GM21526 (cell line): ENCODE data around the gene SPATA31D4.
"Not testable (repeated sequence)": the region's sequence is repeated elsewhere in the genome, so short reads cannot be mapped to it uniquely, and the experiment has no call there.

Experiments
- ATAC-seq: cut with Tn5 transposase; IDR thresholded peaks from one replicate; pipeline ENCODE4 v1.9.1; 2021; ENCODE audit warnings: moderate library complexity; ENCODE audit not compliant: unreplicated experiment, low FRiP score

SPATA31D4 gene

DNA sequence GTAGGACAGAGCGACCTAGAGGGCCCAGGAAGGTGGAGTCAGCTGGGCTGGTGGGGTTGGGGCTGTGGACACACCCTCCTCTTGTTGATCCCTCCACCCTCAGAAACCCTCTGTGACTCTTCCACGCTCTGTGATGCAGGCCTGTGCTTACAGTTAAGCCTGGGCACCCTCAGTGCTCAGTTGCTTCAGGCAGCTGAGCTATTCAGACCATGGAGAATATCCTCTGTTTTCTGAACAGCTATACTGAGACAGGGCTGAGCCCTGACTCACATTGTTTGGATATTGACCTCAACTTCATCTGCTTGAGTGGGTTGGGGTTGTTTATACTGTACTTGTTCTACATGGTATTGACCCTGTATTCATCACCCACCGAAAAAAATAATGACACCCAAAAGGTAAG is at the start of gene SPATA31D4:
TSS of gene SPATA31D4 (plus strand) at position 124 of the 400 bp plus-strand sequence. CDS start at position 210, 86 bp downstream.
- not testable (repeated sequence) for ATAC-seq

DNA sequence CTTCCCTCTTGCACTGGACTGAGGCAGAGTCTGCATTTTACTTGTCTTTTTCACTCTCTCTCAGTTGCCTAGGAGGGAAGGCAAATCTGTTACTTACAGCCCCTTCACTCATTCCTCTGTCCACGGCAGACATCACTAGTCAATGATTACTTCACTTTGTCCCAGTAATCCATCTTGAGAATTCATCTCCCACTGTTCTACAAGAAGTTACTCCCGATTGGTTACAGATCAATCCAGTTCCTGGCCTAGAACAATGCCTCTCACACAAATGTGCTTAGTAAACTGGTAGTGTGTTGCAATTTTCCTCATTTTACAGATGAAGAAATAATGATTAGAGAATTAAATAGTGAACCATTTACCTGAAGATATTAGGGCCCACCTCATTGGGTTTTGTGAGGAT is 49.7 kb upstream of the SPATA31D4 start:
- no peak for ATAC-seq

DNA sequence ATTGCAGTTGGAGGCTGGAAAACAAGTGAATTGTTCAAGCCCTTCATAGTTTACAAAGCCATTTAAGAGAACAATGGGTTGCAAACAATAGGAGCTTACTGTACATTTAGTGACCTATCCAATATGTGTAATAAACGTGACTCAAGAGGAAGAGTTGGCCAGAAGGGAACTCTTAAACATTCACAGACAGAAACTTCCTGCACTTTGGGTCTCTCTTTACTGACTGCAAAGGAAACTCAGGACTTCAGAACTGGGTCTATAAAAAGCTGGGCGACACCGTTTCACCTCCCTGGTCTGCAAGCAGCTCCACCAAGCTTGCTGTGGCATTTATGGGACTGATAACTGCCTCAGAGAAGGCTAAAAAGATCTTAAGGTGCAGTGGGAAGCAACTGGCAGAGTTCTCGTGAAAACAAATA is 48.7 kb upstream of the SPATA31D4 start:
- no peak for ATAC-seq

DNA sequence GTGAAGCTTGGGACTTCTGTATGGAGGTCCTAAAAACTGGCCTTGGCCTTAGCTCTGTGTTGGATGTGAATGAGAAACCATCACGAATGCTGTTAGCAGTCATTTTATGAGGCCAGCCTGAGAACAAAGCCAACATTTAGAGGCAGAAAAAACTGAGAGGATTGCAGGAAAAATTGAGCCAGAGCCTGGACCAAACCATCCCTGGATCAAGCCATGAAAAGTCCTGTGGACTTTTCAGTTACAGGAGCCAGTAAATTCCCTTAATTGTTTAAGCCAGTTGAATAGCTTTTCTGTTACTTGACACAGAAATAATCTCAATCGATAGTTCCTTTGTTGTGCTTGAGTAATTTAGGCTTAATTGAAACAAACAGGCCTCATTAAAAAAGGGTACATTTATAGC is 42.6 kb upstream of the SPATA31D4 start:
- no peak for ATAC-seq

DNA sequence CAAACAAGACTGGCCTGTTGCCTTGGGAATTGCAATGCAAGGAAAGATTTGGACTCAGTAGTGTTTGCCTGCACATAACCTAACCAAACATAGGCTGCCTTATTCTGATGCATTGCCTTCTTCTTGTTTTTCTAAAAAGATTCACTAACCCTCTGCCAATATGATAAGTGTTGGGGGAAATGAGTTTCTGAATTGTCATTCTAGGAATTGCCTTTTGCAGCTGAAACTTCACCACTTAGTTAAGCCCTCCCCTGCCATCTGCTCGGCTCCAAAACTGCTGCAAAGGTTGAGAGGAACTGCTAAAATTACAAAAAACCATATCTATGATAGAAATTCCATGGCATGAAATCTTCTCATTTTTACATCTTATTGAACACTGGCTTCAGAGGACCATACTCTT is 41.6 kb upstream of the SPATA31D4 start:
- ATAC-seq, result no peak

DNA sequence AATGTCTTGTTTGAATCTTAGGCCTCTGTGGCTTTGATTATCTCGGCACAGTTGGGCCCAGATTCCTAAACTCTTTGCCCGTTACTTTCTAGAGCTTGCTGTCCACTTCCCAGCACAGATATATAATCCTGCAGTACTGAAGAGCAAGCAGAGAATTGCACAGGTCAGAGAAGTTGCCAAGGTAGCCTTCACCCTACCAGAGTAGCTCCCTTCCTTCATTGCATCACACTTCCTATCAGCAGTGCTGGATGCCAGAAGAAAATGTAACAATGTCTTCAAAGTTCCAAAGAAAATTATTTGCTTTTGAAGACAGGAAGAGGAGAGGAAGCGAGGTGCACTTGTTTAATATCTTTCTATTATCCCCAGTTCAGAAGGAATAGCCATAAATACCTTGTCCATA is 38.1 kb upstream of the SPATA31D4 start:
- no peak for ATAC-seq

DNA sequence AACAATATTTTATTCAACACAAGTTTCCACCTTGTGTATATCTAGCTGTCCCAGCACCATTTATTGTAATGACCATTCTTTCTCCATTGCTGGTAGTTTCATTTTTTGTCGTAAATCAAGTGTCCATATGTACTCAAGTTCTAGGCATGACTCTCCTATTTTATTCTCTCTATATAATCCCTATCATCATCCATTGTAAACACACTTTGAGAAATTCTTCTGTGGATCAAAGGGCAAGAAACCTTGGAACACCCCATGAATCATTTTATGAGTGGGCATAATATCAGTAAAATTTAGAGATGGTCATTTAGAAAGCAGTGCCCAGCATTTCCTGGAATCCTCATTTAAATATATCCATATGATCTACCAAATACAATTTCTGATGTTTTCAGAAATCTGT is 35.8 kb upstream of the SPATA31D4 start:
- no peak for ATAC-seq

DNA sequence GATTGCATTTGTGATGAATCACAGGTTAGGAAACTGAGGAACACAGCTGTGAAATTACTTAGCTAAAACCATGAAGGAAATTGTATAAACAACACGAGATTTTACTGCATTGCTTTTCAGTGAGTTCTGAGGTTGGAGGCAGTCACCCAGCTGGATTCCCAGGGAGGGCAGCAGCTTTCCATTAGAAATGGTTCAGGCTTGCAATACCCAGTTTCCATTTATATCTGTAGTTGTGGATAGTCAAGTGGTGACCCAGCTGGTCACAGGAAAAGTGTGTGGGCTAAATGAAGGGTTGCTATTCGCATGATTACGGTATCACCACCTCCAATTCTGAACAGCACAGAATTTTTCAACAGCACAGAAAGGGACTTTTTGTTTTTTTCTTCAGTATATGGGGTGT is 34.3 kb upstream of the SPATA31D4 start:
- no peak for ATAC-seq

DNA sequence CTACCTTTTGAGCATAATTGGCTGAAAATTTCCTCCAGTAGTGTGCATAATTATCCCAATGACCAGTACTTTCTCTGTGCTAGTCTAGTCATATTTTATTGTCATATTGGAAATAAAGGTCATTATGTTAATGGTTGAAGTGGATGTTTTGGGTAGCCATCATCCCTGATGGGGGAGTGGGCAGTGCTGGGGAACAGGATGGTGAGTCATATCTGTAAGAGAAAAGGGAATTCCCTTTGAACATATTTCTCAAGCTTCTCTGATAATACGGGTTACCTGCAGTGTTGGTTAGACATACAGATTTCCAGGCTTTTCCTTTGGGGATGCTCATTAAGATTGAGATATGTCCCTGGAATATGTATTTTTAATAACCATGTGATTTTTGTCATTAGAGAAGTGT is 33.3 kb upstream of the SPATA31D4 start:
- no peak for ATAC-seq

DNA sequence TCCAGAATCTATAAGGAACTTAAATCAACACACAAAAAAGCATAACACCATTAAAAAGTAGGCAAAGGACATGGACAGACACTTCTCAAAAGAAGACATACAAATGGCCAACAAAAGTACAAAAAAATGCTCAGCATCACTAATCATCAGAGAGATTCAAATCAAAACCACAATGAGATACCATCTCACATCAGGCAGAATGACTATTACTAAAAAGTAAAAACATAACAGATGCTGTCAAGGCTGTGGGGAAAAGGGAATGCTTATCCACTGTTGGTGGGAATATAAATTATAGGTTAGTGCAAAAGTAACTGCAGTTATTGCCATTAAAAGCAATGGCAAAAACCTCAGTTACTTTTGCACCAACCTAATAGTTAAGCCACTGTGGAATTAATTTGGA is 32.2 kb upstream of the SPATA31D4 start:
- ATAC-seq, result no peak

DNA sequence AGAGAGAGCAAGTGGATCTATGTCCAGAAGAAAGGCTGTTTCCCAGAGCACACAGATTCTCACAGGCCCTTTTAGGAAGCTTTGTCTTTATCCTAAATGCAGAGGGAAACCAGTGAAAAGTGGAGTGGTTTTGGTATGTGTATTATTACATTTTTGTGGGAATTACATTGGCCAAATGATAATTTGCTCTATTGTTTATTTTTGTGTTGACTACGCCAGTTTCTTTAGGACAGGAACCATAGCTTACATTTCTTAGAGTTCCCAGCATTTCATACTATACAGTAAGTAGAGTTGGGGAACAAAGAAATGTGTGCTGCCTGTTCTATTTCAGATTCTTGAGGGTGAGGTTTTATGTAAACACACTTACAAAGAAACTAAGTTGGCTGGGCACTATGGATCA is 29.4 kb upstream of the SPATA31D4 start:
- ATAC-seq, result no peak

DNA sequence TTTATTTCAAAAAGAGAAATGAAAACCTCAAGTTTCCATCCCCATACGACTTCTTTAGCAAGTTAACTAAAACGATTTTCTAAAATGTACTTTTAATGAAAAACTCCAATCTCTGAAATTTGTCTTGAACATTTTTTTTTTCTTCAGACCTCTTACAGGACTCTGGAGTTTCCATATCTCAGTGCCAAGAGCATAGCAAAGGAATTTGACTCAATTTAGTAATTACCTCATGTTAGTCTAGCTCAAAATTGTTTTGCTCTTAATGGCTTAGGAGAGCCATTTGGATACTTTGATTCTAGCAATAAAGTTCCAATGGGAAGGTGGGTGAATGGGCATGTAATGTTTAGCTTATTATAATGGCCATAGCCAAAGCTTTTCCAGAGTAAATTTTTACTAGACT is 26.0 kb upstream of the SPATA31D4 start:
- no peak for ATAC-seq

DNA sequence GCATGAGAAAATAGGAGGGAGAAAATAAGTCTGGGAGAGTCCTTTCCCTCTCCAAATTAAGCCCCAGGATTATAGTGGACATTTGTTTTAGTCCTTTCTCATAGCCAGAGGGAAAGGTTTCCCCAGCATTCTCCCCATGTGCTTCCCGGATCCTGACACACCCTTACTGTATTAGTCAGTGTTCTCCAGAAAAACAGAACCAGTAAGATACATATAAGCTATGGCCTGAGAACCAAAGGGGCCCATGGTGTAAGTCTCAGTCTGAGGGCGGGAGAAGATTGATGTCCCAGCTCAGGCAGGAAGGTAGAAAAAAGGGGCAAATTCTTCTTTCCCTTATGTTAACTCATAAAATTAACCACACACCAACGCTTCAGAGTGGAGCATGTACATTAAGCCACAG is 25.6 kb upstream of the SPATA31D4 start:
- no peak for ATAC-seq

DNA sequence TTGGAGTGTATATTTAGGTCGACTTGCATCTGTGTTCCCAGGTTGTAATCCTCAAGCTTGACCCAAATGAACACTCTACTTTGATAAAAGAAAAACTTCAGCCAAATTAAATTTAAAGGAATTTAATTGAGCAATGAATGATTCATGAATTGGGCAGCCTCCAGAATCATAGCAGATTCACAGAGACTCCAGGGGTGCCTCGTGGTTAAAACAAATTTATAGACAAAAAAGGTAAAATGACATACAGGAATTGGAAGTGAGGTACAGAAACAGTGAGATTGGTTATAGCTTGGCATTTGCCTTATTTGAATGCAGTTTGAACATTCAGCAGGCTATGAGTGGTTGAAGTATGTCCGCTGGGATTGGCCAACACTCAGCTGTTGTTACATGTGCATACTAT is 21.6 kb upstream of the SPATA31D4 start:
- no peak for ATAC-seq

DNA sequence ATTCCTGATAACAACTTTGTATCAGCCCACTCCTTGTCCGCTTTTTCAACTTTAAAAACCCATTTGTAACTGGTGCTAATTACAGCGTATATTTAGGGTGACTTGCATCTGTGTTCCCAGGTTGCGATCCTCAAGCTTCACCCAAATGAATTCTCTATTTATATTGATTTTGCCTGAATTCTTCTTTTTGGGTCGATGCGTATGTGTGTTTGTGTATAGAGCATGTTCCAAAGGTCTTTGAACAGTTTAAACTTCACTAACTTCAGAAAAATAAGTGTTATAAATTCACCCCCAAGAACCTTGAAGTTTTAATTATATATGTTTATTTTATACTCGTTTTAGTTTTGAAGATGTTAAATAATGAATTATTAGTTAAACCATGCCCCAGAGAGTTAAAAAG is 16.1 kb upstream of the SPATA31D4 start:
- ATAC-seq, result no peak

DNA sequence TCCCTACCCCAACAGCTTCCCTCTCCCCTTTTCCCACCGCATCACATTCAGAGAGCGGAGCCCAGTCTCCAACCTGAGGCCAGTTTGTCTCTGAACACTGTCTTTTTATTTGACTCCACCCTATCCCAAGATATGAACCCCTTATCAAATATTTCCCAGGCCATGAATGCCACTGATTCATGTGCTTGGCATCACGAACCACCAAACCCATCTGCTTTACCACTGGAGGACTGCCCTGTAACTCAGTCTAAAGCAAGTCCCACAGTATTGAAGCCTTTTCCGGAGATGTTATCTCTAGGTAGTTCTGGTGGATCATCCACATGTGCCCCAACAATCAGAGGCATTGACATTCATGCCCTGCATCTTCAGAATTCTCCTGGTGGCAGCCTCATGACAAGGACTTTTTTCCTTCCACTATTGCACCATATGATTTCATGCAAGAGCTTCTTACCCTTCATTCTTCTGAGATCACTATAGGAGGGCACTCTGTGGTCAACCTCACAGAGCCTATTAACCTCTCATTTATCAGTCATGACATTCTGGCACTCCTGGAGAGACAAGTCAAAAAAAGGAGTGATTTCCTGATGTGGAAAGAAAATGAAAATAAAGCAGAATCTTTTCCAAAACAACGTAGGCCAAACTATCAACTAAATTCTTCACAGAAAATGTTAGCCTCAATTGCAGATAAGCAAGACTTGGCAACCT is 12.3 kb upstream of the SPATA31D4 start:
- ATAC-seq, result no peak

DNA sequence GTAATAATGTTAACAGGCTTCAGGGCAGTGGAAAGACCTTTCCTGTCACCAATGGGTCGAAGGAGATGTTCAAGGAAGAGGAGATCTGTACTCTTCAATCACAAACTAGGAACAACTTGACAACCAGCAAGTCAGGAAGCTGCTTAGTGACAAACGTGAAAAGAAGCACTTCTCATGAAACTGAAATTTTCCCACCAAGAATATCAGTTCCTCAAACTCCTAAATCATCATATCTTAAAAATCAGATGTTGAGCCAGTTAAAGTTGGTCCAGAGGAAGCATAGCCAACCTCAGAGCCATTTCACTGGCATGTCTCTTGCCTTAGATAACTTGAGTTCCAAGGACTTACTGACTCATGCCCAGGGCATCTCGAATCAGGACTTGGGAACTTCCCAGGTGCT is 9.7 kb upstream of the SPATA31D4 start:
- ATAC-seq, result not testable (repeated sequence)

DNA sequence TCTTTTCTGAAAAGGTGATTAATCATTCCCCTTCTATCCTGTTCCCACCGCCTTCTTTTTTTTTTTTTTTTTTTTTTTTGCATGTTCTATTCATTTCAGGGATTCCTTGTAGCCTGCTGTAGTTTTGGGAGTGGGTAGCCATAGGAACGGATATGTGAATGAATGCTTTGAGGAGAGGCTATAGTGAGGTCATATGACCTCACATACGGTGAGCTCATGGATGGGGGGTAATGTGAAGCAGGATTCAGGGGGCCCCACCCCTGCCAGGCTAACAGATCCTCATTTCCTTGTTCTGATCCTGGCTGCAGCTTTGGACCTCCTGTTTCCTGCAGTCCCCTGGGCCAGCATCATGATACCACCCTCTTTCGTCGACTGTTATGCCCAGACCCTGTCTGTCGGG is 1.9 kb downstream of the SPATA31D4 start:
- not testable (repeated sequence) for ATAC-seq

DNA sequence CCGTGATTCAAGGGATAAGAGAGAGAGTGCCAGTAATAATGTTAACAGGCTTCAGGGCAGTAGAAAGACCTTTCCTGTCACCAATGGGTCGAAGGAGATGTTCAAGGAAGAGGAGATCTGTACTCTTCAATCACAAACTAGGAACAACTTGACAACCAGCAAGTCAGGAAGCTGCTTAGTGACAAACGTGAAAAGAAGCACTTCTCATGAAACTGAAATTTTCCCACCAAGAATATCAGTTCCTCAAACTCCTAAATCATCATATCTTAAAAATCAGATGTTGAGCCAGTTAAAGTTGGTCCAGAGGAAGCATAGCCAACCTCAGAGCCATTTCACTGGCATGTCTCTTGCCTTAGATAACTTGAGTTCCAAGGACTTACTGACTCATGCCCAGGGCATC is 5.3 kb downstream of the SPATA31D4 start:
- ATAC-seq, result not testable (repeated sequence)

DNA sequence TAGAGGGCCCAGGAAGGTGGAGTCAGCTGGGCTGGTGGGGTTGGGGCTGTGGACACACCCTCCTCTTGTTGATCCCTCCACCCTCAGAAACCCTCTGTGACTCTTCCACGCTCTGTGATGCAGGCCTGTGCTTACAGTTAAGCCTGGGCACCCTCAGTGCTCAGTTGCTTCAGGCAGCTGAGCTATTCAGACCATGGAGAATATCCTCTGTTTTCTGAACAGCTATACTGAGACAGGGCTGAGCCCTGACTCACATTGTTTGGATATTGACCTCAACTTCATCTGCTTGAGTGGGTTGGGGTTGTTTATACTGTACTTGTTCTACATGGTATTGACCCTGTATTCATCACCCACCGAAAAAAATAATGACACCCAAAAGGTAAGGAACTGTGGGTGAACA is 15.2 kb downstream of the SPATA31D4 start, which contains the start of gene SPATA31D3:
TSS of gene SPATA31D3 (plus strand) at position 108 of the 400 bp plus-strand sequence. CDS start at position 194, 86 bp downstream.
- ATAC-seq, result not testable (repeated sequence)

DNA sequence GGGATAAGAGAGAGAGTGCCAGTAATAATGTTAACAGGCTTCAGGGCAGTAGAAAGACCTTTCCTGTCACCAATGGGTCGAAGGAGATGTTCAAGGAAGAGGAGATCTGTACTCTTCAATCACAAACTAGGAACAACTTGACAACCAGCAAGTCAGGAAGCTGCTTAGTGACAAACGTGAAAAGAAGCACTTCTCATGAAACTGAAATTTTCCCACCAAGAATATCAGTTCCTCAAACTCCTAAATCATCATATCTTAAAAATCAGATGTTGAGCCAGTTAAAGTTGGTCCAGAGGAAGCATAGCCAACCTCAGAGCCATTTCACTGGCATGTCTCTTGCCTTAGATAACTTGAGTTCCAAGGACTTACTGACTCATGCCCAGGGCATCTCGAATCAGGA is 20.4 kb downstream of the SPATA31D4 start:
- ATAC-seq, result not testable (repeated sequence)

DNA sequence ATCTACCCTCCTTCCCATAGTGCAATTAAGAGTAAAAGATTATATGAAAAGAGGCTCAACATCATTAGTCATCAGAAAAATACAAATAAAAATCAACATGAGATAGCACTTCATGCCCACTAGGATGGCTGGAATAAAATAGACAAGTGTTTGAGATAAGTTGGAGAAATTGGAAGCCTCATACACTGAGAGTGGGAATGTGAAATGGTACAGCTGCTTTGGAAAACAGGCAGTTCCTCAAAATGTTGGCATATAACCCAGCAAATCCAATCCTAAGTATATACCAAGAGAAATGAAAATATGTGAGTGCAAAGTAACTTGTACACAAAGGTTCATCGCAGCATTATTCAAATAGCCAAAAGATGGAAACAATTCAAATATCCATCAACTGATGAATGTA is 24.9 kb downstream of the SPATA31D4 start:
- ATAC-seq, result no peak

DNA sequence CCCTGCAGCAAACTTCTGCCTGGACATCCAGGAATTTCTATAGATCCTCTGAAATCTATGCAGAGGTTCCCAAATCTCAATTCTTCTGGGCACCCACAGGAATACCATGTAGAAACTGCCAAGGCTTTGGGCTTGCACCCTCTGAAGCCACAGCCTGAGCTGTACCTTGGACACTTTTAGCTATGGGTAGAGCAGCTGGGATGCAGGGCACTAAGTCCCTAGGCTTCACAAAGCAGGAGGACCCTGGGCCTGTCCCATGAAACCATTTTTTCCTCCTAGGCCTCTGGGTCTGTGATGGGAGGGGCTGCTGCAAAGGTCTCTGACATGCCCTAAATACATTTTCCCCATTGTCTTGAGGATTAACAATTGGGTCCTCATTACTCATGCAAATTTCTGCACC is 27.4 kb downstream of the SPATA31D4 start:
- no peak for ATAC-seq
